Bronchial epithelial cell (primary cell): ENCODE results near the gene RBM33. TPM values are rescaled to one million over a fixed set of nuclear protein-coding genes. Genes with fewer than 3 reads are reported as not detected.

Experiments
- DNase-seq: peaks from one replicate; pipeline ENCODE4 v3.0.0-alpha.2; 2010; ENCODE audit warnings: low read depth
- FAIRE-seq: peaks from 2 replicates; lab custom pipeline; 2011; peaks lifted over from hg19 to GRCh38; lab: Jason Lieb, UNC
- H3K27me3 ChIP-seq: 2 replicates; pipeline ENCODE4 v1.5.1; 2011; ENCODE audit warnings: low read length; ENCODE audit not compliant: control insufficient read depth, insufficient read depth
- H3K36me3 ChIP-seq: 2 replicates; pipeline ENCODE4 v1.5.1; 2011; ENCODE audit warnings: low read length; ENCODE audit not compliant: control insufficient read depth, insufficient read depth
- H3K4me3 ChIP-seq: 2 replicates; pipeline ENCODE4 v1.5.1; 2011; ENCODE audit warnings: mild to moderate bottlenecking, low read depth, low read length, control low read depth
- total RNA-seq: library from RNA; depleted of rRNA; stranded (reverse); fragments of >200 nt; gene quantifications from 2 replicates; pipeline ENCODE4 v1.2.1, GENCODE V29; 2014
- TF ChIP-seq, protein P1 (sequence below): IDR thresholded peaks from 2 replicates; pipeline ENCODE4 v1.5.1; 2011; ENCODE audit warnings: mild to moderate bottlenecking, moderate library complexity, low read length, control low read depth, inconsistent platforms; ENCODE audit not compliant: insufficient read depth, severe bottlenecking

Gene RBM33
- total RNA-seq, 1 donor from 2014 or later = 17.1 TPM

DNA sequence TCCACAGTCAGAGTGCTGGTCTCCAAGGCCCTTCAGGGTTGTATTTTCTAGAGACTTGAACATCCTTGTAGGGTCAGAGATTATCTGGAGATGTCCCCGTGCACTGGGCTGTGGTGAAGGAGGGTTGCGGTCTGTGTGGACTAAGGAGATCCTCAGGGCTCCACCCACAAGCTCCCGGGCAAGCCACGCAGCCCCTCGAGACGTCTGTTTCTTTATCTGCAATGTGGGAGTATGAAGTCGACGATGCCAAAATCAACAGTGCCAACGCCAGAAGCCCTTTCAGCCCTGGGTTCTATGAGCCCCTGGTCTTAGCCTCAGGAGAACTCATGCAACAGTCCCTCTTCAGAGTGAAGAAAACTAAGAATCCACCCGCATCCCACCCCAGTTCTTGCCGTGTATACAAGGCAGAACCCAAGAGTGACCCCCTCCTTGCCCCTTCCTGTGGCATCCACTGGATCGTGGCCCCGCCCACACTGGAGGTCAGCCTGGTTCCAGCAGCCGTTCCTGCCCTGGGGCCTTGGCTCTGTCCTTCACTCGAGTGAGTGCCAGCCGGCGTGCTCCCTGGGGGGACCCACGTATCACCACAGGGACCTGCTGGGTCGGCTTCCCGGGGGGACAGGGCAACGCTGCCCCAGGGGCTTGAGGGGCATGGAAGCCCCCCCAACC, 173.8 kb downstream of the RBM33 start:
- Histone ChIP-seq H3K4me3 (no peak overlapping the region), H3K36me3 (no peaks in the 10 kb centered on the region), H3K27me3 (no peaks in the 10 kb centered on the region)
- FAIRE-seq = no peak
- TF ChIP-seq, protein P1, sequence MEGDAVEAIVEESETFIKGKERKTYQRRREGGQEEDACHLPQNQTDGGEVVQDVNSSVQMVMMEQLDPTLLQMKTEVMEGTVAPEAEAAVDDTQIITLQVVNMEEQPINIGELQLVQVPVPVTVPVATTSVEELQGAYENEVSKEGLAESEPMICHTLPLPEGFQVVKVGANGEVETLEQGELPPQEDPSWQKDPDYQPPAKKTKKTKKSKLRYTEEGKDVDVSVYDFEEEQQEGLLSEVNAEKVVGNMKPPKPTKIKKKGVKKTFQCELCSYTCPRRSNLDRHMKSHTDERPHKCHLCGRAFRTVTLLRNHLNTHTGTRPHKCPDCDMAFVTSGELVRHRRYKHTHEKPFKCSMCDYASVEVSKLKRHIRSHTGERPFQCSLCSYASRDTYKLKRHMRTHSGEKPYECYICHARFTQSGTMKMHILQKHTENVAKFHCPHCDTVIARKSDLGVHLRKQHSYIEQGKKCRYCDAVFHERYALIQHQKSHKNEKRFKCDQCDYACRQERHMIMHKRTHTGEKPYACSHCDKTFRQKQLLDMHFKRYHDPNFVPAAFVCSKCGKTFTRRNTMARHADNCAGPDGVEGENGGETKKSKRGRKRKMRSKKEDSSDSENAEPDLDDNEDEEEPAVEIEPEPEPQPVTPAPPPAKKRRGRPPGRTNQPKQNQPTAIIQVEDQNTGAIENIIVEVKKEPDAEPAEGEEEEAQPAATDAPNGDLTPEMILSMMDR = no peak
- no peak for DNase-seq

DNA sequence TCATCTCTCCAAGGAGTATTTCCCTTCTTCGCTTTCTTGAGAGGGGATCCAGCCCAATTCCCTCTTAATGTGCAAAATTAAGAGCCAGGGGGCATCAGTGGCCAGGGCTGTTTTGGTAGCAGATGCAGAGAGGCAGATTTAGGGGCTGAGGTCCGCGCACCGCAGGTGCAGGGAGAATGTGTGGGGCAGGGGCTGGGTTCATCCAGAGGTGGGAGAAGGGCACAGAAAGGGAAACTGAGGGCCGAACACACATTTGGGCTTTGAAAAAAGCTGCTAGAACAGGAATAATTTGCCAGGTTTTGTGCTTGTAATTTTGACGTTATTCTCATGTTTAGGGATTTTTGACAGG, 174.3 kb downstream of the RBM33 start:
- Histone ChIP-seq H3K4me3 (no peak overlapping the region), H3K27me3 (no peaks in the 10 kb centered on the region), H3K36me3 (no peaks in the 10 kb centered on the region)
- TF ChIP-seq, protein P1 = no peak
- no peak for FAIRE-seq
- no peak for DNase-seq

DNA sequence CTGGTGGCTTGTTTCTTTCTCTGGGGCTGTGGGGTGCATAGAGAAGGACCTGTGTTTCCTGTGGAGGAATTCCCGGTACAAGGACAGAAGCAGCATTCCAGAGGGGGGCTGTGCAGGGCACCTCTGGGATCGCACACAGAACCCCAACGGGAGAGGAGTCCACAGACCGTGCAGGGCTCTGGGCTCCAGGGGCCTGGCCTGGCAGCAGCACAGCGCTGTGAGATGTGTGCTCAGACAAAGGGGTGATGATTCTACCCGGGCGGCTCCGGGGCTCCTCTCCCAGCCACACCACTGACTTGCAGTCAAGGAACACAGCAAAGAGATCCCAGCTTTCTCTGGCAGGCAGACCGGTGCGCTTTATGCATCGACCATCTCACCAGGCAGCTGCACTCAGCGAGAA, 174.7 kb downstream of the RBM33 start:
- DNase-seq = no peak
- H3K27me3 ChIP-seq = no peaks in the 10 kb centered on the region
- H3K4me3 ChIP-seq = no peak overlapping the region
- TF ChIP-seq, protein P1 = no peak
- FAIRE-seq = no peak
- no peaks in the 10 kb centered on the region for H3K36me3 ChIP-seq

DNA sequence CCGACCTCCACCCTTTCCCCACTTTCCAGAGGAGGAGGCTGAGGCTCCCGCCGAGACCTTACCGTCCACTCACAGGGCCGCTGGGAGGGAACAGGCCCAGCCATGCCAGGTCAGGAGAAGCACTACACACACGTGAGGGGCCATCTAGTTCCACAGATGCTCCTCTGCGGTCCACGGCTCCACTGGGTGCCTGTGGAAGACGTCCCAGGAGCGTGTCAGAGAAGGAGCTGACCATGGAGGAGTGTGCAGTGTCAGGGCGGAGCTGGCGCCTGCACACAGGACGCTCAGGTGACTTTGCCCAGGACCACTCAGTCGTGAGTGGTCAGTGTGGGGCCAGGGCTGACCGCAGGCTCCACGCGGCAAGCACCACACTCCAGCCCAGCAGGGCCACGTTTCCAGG, 175.8 kb downstream of the RBM33 start:
- DNase-seq = no peak
- FAIRE-seq = no peak
- H3K27me3 ChIP-seq = no peaks in the 10 kb centered on the region
- no peak overlapping the region for H3K4me3 ChIP-seq
- no peaks in the 10 kb centered on the region for H3K36me3 ChIP-seq
- TF ChIP-seq, protein P1 = no peak

DNA sequence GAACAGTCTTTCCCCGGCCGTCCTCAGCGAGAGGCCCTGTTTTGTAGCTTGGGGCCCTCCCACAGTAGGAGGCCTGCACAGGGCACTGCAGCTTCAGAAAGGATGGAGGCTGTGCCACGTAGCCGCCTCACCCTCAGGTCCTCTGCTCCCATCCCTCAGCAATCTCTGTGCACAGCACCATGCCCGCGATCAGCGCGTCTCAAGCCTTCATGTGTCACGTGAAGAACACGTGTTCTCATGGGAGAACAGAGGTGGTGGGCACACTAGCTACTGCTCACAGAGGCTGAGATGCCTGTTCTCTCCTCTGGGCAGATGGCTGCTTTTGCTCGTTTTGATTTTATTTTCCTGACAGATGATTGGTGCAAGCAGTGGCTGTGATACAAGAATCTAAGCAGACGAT, 176.3 kb downstream of the RBM33 start:
- H3K4me3 ChIP-seq = no peak overlapping the region
- FAIRE-seq (no peak), DNase-seq (no peak)
- TF ChIP-seq, protein P1 = no peak
- H3K27me3 ChIP-seq = no peaks in the 10 kb centered on the region
- no peaks in the 10 kb centered on the region for H3K36me3 ChIP-seq

DNA sequence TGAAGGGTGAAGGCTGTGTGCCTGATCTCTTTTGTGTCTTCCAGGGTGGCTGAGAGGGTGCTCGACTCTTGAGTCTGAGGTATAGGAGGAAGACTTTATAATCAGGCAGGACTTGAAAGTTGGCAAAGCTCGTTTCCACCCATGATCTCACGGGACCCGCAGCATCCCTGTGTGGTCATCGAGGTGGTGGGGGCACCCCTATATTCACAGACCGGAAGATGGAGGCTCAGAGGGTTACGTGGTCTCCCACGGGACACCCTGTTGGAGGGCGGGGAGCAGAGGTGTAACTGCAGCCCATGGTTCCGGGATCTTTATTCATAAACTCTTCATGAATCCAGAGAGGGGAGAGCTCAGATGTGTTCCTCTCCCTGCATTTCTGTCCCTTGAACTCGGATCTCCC, 177.4 kb downstream of the RBM33 start:
- H3K36me3 ChIP-seq = no peaks in the 10 kb centered on the region
- H3K27me3 ChIP-seq = no peaks in the 10 kb centered on the region
- TF ChIP-seq, protein P1 = no peak
- FAIRE-seq (no peak), DNase-seq (no peak)
- H3K4me3 ChIP-seq = no peak overlapping the region
